SH-SY5Y (cell line): ENCODE measurements around the gene TMED10.

Source experiments
- GATA2 ChIP-seq: IDR thresholded peaks from 2 replicates; pipeline ENCODE4 v1.6.1; 2011; ENCODE audit warnings: mild to moderate bottlenecking, low read depth, low read length
- GATA3 ChIP-seq: IDR thresholded peaks from 2 replicates; pipeline ENCODE4 v1.6.1; 2011; ENCODE audit warnings: low read depth, mild to moderate bottlenecking, low read length, moderate library complexity

DNA sequence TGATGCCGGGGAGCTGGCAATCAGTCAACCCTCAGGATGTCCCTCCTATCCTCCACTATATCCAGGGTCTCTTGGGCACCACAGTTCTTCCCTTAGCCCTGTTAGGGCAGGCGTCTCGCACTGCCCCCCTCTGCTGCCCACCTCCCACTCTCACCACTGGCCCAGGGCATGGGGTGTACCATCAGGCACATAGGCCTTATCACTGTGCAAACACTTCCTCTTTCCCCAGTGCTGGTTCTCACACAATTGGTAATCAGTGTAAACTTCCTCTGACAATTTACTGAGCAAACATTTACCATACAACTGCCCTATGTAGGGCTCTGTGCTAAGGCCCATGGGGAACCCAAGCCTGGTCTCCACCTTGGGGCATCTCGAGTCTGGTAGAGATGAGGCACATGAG, 20.1 kb upstream of the TMED10 start:
- TF ChIP-seq GATA2 (no peak), GATA3 (no peak)
